Activated B cell treated with CpG ODN at 0.5 μM for 24 hours (primary cell): ENCODE results near the gene SIK1. TPM values are rescaled to one million over a fixed set of nuclear protein-coding genes. Genes with fewer than 3 reads are reported as not detected.
"Not testable (repeated sequence)": the region's sequence is repeated elsewhere in the genome, so short reads cannot be mapped to it uniquely, and the experiment has no call there.

Experiments
- ATAC-seq: fragments of 200-7000 bp; cut with Tn5 transposase; one replicate; pipeline ENCODE4 v1.10.0; 2021; ENCODE audit warnings: low read depth, mild to moderate bottlenecking, moderate library complexity
- CTCF ChIA-PET: fragments of 350-600 bp; sonication (Branson Sonifier 250); formaldehyde crosslinking; loops from one replicate; lab custom pipeline; 2021; ENCODE audit warnings: antibody characterized with exemption; lab: Charles Lee
- POLR2A ChIA-PET: fragments of 350-600 bp; sonication (Branson Sonifier 250); formaldehyde crosslinking; loops from one replicate; lab custom pipeline; 2021; ENCODE audit warnings: antibody characterized with exemption; lab: Charles Lee
- DNase-seq: peaks from one replicate; pipeline ENCODE4 v3.0.0; 2022
- H3K27ac Mint-ChIP-seq: one replicate; pipeline ENCODE4 v1.8.0; 2020; ENCODE audit warnings: mixed read lengths
- H3K27me3 Mint-ChIP-seq: one replicate; pipeline ENCODE4 v1.8.0; 2021; ENCODE audit warnings: mixed read lengths
- H3K36me3 Mint-ChIP-seq: one replicate; pipeline ENCODE4 v1.8.0; 2021; ENCODE audit warnings: low read depth, mixed read lengths
- H3K4me1 Mint-ChIP-seq: one replicate; pipeline ENCODE4 v1.8.0; 2021; ENCODE audit warnings: mixed read lengths
- H3K4me3 Mint-ChIP-seq: one replicate; pipeline ENCODE4 v1.8.0; 2020; ENCODE audit warnings: mild to moderate bottlenecking, mixed read lengths
- H3K9me3 Mint-ChIP-seq: one replicate; pipeline ENCODE4 v1.8.0; 2020; ENCODE audit warnings: mixed read lengths
- intact Hi-C: fragments of 100-400 bp; cut with micrococcal nuclease; formaldehyde crosslinking; loops from one replicate; pipeline ENCODE4 v1.15.1; 2024
- total RNA-seq: library from RNA; stranded (reverse); gene quantifications from 2 replicates; pipeline ENCODE4 v1.2.3, GENCODE V29; 2022

The SIK1 gene
- total RNA-seq, 1 donor from 2014 or later, result 20.2 TPM

DNA sequence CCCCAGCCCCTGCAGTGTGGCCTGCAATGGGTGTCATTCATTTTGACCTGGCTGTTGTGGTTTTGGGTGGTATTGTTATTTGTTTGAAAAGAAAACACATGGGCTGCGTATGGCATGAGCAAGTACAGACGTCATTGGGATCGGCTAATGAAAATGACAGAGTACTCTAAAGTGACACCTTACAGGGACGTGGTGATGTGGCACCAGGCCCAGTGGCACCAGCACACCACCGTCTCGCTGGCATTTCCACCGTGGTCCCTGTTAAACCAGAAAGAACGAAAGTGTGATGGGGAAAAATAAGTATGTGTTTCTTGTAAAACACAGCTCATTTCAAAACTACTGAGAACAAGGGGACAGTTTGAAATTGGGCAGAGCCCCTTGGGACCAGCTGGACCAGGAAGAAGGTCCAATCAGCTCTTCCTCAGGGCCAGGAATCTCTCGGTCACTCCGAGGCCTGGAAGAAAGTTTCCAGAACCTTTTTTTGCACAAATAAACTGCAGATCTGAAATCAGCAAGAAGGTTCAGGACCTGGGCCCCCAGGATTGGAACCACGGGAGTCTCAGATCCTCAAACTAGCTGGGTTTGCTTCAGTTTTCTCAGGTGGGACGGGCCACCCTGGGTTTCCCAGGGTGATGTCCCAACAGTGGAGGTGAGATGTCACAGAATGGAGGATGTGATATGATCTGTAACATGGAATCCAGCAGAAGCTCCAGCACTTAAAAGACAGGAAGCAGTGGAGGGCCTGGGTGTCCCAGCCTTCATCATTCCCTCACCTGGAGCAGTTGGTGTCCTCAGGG, 6.6 kb upstream of the SIK1 start:
- CTCF ChIA-PET, H3K4me3 Mint-ChIP-seq, ATAC-seq, intact Hi-C loops, H3K4me1 Mint-ChIP-seq, H3K27me3 Mint-ChIP-seq, POLR2A ChIA-PET, H3K9me3 Mint-ChIP-seq, H3K27ac Mint-ChIP-seq, DNase-seq, H3K36me3 Mint-ChIP-seq: not testable (repeated sequence)

DNA sequence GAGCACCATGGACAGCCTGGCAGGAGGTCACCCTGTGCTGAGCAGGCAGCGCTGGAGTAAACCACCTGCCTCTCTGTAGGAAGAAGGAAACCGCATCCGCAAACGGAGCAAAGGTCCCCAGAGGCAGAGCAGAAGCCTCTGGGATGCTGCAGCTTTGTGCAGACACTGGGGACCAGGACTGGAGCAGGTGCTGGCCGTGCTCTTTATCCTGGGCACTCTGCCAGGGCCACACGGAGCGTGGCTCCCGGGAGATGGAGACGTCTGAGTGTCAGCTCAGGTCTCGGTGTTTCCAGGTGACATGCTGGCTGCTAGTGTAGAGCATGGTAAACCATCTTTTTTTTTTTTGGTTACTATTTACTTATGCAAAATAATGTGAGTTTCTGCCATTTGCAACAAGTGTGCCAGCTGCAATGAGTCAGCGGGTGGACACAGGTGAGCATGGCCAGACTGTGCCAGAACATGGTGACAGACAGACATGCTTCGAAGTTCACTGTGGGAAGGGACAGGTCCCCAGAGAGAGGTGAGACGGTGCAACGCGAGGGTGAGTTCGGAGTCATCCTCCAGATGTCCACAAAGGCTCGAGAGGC, 4.0 kb upstream of the SIK1 start:
- H3K36me3 Mint-ChIP-seq, H3K4me1 Mint-ChIP-seq, H3K9me3 Mint-ChIP-seq, H3K27ac Mint-ChIP-seq, DNase-seq, H3K27me3 Mint-ChIP-seq, CTCF ChIA-PET, POLR2A ChIA-PET, intact Hi-C loops, H3K4me3 Mint-ChIP-seq: not testable (repeated sequence)
- ATAC-seq, result peak; percentile 8

DNA sequence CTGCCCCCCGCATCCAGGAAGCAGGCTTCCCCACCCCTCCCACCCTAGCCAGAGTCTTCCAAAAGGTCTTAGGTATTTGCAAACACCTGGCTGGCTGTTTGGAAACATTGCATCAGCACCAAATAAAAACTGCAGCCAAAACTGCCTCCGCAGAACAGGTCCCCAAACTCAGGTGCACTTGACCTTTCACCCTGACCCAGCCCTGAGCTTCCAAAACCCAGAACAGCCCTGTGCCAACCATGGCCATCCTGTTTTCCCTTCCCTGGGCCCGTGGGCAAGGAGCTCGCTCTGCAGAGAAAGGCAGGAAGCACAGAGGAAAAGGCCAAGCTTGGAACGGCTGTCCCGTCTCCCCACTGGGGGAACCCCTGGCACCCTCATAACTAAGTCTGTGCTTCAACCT, 2.0 kb upstream of the SIK1 start:
- H3K9me3 Mint-ChIP-seq, H3K27me3 Mint-ChIP-seq, H3K27ac Mint-ChIP-seq, H3K36me3 Mint-ChIP-seq, H3K4me1 Mint-ChIP-seq, CTCF ChIA-PET, ATAC-seq, POLR2A ChIA-PET, H3K4me3 Mint-ChIP-seq, intact Hi-C loops, DNase-seq: not testable (repeated sequence)

DNA sequence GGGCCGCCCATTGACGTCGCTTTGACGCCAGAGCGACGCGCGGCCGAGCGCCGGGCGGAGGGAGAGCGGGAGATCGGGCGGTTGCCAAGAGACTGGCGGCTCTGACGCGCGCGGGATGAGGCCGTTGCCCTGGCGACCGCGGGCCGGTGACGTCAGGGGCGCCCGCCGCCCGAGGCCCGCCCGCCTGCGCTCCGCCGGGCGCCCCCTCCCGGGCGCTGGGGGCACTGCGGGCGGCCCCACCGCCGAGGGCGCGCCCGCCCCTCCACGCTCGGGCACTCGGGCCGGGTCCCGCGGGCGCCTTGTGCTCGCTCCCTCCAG, 270 bp upstream of the SIK1 start:
- intact Hi-C loops, H3K27ac Mint-ChIP-seq, CTCF ChIA-PET, POLR2A ChIA-PET, H3K4me3 Mint-ChIP-seq, DNase-seq, H3K4me1 Mint-ChIP-seq, H3K36me3 Mint-ChIP-seq, H3K27me3 Mint-ChIP-seq, H3K9me3 Mint-ChIP-seq: not testable (repeated sequence)
- peak; percentile 71 for ATAC-seq

DNA sequence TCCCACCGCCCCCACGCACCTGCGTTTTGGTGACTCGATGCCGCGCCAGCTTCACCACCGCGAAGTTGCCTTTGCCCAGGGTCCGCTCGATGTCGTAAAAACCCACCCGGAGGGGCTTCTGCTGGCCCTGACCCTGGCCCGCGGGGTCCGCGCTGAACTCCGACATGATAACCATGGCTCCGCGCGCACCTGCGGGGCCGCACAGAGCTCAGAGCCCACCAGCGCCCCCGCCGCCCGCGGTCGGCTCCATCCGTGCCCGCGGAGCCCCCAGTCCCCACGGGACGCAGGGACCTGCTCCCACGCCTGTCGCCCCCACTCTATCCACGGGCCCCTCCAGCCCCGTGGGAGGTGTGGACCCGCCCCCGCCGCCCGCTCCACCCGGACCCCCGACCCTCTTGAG, 927 bp downstream of the SIK1 start:
- CTCF ChIA-PET, intact Hi-C loops, H3K27ac Mint-ChIP-seq, H3K9me3 Mint-ChIP-seq, H3K27me3 Mint-ChIP-seq, H3K36me3 Mint-ChIP-seq, H3K4me3 Mint-ChIP-seq, POLR2A ChIA-PET, H3K4me1 Mint-ChIP-seq, DNase-seq: not testable (repeated sequence)
- peak; percentile 11 for ATAC-seq

DNA sequence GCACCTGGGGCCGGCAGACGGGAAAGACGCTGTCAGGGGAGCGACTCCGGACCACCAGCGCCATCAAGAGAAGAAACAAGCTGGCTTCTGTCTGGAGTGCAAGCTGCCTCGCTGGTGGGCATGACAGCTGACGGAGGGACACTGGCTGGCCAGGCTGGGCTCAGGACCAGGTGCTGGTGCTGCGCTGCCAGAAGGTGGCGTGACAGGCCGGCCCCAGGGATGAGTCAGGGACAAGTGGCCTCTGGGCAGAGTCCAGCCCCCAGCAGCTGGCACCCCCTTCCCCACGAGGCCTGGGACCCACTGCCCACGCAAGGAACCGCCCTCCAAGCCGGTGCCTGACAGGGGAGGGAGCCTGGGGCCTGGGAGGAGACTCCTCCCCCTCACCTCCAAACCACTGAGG, 7.5 kb downstream of the SIK1 start:
- H3K4me3 Mint-ChIP-seq, CTCF ChIA-PET, DNase-seq, H3K27ac Mint-ChIP-seq, H3K4me1 Mint-ChIP-seq, POLR2A ChIA-PET, H3K9me3 Mint-ChIP-seq, H3K36me3 Mint-ChIP-seq, H3K27me3 Mint-ChIP-seq, intact Hi-C loops, ATAC-seq: not testable (repeated sequence)

DNA sequence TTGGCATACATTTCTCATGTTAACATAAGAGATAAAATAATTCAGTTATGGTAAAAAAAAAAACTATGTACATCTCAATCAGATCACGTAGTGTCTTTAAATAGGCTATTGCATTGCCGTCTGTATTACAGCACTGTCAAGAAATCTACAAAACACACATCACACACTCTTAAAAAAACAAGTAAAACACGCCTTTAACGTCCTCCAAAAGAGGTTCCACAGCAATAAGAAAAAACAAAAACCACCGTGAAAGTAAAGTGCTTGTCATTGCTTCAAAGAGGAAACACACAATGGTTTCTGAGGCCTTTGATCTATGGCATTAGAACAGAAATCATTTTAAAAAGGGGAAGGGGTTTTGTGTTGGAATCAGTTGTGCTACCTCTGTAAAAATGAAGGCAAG, 12.4 kb downstream of the SIK1 start:
- H3K9me3 Mint-ChIP-seq, H3K27me3 Mint-ChIP-seq, H3K36me3 Mint-ChIP-seq, H3K4me3 Mint-ChIP-seq, H3K4me1 Mint-ChIP-seq, POLR2A ChIA-PET, CTCF ChIA-PET, DNase-seq, intact Hi-C loops, H3K27ac Mint-ChIP-seq, ATAC-seq: not testable (repeated sequence)

DNA sequence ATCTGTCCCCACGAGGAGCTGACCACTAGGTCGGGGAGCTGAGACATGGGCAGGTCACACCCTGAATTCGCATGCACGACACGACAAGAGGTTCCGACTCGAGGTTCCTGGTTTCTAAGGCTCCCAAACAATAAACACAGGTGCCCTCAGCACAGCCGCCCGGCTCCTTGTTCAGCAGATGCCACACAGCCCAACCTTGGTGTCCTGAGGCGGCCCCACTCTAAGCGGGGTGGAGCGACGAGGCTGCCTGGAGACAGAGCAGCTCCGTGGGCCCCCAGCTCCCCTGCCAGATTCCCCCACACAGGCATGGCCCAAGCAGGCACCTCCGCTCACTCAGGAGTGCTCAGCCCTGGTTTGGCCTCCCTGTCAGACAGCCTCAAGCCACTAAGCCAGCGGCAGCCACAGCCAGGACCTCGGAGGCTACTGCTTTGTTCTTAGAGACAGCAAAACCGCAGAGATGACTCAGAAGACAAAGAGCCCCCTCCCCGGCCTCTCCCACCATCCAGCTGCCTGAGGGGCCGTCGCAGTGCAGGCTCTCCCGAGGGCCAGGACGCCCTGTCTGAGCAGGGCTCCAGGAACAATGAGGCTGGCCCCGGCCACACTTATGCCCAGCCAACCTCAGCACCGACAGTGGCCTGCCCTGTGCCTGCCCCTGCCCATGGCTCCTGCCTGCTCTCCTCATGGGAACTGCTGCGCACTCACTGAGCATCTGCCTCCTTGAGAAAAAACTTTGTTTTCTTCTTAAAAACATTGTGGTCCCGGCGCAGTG, 14.7 kb downstream of the SIK1 start:
- H3K36me3 Mint-ChIP-seq, DNase-seq, H3K9me3 Mint-ChIP-seq, POLR2A ChIA-PET, CTCF ChIA-PET, H3K27me3 Mint-ChIP-seq, H3K4me3 Mint-ChIP-seq, intact Hi-C loops, H3K4me1 Mint-ChIP-seq, H3K27ac Mint-ChIP-seq: not testable (repeated sequence)
- ATAC-seq, result peak; percentile 30

DNA sequence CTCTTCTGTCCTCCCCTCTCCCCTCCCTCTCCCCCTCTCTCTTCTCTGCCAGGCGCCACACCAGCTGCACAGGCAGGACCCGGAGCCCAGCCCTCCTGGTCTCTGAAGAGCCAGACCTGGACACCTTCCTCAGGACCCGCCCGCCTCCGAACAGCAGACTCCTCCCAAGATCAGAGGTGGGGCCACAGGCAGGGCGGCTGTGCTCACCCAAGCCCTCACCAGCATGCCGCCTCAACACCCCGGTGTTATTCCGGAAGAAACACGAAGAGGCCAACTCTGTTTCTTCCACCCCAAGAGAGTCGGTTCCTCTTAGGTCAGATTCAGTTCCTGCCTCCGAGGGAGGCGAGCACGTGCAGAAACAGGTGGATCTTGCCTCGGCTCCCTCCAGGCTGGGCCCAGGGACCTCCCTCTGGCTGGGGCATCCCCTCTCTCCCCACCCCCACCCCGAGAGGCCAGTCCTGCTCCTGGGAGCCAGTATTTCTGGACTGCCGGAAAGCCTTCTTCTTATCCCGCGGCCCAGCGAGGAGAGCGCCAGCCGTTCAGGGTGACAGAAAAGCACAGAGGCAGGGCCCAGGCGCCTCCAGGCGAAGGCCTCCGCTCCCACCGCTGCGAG, 16.4 kb downstream of the SIK1 start:
- POLR2A ChIA-PET, DNase-seq, H3K27me3 Mint-ChIP-seq, CTCF ChIA-PET, H3K4me3 Mint-ChIP-seq, intact Hi-C loops, H3K4me1 Mint-ChIP-seq, H3K9me3 Mint-ChIP-seq, H3K27ac Mint-ChIP-seq, H3K36me3 Mint-ChIP-seq: not testable (repeated sequence)
- peak; percentile 93 for ATAC-seq

DNA sequence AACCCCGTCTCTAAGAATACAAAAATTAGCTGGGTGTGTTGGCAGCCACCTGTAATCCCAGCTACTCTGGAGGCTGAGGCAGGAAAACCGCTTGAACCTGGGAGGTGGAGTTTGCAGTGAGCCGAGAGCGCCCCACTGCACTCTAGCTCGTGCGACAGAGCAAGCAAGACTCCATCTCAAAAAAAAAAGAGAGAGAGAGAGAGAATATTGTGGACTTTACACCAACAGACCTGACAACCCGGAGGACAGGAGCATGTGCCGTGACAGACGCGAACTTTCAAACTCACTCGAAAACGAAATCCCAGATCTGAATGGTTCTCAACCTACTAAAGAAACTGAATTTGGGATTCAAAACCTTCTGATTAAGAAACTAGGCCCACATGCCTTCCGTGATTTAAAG, 19.8 kb downstream of the SIK1 start:
- DNase-seq, H3K9me3 Mint-ChIP-seq, POLR2A ChIA-PET, H3K27ac Mint-ChIP-seq, H3K27me3 Mint-ChIP-seq, CTCF ChIA-PET, ATAC-seq, H3K4me3 Mint-ChIP-seq, H3K36me3 Mint-ChIP-seq, intact Hi-C loops, H3K4me1 Mint-ChIP-seq: not testable (repeated sequence)

DNA sequence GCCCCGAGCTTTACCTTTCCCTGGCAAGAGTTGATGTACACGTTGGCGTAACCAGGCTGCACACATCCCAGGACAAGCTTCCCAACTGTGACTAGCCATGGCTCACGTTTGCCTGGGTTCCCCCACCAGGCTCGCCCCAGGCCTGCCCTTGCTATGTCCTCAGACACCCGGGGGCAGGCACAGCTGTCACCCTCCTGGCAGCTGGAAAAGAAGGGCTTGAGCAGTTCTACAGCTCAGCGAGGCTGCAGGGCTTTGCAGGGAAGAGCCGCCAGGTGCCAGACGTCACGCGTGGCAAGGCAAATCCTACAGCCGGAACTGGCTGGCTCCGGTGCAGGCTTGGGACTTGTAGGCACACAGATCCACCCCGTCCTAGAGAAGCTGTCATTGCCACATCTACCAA, 22.5 kb downstream of the SIK1 start:
- H3K4me1 Mint-ChIP-seq, CTCF ChIA-PET, ATAC-seq, POLR2A ChIA-PET, H3K9me3 Mint-ChIP-seq, intact Hi-C loops, H3K27ac Mint-ChIP-seq, H3K27me3 Mint-ChIP-seq, DNase-seq, H3K36me3 Mint-ChIP-seq, H3K4me3 Mint-ChIP-seq: not testable (repeated sequence)
